ENCODE results near the gene ENDOG.

DNA sequence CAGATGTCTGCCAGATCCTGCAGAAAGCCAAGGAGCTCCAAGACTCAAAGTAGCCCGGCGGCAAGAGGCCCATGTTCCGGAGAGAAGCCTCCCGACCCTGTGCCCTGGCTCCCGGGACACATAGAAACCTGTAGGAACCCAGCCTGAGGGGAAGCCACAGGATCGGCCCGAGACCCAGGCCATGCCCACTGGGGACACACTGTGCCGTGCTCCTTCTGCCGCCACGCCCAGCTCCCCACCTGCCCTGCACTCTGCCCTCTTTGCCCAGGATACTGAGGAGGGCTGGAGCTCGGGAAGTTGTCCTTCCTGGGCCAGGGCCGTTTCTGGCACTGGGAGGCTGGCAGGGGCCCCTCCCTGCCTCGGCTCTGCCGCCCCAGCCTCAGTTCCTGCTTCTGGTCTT is 10.5 kb upstream of the ENDOG start:
- TF ChIP-seq, protein P1, sequence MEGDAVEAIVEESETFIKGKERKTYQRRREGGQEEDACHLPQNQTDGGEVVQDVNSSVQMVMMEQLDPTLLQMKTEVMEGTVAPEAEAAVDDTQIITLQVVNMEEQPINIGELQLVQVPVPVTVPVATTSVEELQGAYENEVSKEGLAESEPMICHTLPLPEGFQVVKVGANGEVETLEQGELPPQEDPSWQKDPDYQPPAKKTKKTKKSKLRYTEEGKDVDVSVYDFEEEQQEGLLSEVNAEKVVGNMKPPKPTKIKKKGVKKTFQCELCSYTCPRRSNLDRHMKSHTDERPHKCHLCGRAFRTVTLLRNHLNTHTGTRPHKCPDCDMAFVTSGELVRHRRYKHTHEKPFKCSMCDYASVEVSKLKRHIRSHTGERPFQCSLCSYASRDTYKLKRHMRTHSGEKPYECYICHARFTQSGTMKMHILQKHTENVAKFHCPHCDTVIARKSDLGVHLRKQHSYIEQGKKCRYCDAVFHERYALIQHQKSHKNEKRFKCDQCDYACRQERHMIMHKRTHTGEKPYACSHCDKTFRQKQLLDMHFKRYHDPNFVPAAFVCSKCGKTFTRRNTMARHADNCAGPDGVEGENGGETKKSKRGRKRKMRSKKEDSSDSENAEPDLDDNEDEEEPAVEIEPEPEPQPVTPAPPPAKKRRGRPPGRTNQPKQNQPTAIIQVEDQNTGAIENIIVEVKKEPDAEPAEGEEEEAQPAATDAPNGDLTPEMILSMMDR (IDR thresholded peaks at IDR 0.05): no peak
- no peak for TF ChIP-seq POLR2A (IDR thresholded peaks at IDR 0.05)
